Erythroblast (primary cell): Measurements from ENCODE around the gene HCFC1.

ENCODE experiments used
- GATA1 ChIP-seq: IDR thresholded peaks from 2 replicates; pipeline ENCODE4 v1.6.1; 2011; ENCODE audit warnings: low read depth, mild to moderate bottlenecking, control low read depth, low read length, moderate library complexity
- POLR2A ChIP-seq: IDR thresholded peaks from 2 replicates; pipeline ENCODE4 v1.6.1; 2011; ENCODE audit warnings: mild to moderate bottlenecking, low read length

DNA sequence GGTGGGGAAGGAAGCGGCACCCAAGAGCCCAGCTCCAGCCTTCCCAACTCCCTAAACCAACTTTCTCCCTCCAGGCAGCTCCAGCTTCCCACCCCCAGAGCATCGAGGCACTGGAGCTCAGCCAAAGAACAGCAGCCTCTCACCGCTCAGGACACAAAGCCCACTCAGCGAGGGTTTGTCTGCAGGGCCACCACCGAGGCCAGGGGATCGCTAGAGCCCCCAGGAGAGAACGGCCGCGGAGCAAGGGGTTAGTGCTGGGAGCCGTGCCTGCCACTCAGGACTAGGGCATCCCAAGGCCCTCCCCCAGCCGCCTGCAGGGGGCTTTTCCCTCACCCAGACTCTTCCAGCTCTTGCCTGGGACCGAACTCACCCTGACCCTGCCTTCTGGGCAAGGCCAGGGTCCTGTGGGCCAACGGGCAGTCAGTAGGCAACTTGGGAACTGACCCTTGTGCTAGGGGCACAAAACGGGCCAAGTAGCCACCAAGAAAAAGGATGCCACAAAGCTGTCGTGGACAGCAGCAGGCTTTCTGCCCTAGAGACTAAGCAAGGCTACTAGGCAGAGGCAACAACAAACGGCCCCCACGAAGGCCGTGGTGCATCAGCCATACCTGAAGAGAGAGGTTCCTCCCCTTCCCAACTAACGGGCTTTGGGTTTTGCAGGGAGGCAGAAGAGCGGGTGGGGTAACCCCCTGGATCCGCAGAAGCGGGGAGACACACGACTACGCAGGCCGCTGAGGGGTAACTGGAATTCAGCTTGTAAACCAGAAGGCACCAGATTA is 2.3 kb downstream of the HCFC1 start:
- TF ChIP-seq POLR2A = no peak
- no peak for TF ChIP-seq GATA1
